Measurements from ENCODE around the gene STT3B.

DNA sequence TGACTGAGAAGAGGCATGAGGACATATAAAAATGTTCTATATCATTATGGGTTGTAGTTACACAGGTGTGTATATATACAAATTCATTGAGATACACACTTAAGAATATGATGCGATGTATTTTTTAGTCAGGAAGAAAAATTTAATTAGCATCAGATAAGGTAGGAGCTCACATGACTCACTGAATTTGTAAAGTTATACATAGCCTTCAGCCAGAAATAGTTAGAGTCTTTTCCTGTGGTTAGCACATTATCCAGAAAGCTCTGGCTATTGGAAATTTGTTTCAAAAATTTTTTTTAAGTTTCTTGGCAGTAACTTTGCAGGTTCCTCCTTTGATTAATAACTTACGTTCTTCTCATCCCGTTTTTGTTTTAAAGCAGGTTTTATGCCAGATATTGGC is 88.6 kb downstream of the STT3B start:
- no peak for TF ChIP-seq CTCF (conservative IDR thresholded peaks at IDR 0.05; ENCODE audit: low read depth, low read length)
- TF ChIP-seq EZH2 (IDR thresholded peaks at IDR 0.05; ENCODE audit: low read length, unreplicated experiment): no peak
